HG03571 (cell line): ENCODE results near the gene SPI1.

Experiments
- ATAC-seq: cut with Tn5 transposase; IDR thresholded peaks from one replicate; pipeline ENCODE4 v1.9.1; 2021; ENCODE audit not compliant: unreplicated experiment

SPI1 gene

DNA sequence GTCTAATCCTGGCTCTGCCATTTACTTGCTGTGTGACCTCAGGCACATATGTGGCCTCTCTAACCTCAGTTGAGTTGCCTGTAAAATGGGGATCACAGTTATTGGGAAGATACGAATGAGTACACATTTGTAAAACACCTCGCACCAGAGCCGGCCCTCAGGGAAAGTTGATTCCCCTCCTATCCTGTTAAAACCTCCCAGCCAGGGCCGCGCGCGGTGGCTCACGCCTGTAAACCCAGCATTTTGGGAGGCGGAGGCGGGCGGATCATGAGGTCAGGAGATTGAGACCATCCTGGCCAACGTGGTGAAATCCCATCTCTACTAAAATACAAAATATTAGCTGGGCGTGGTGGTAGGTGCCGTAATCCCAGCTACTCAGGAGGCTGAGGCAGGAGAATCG is 18.0 kb downstream of the SPI1 start:
- no peak for ATAC-seq

DNA sequence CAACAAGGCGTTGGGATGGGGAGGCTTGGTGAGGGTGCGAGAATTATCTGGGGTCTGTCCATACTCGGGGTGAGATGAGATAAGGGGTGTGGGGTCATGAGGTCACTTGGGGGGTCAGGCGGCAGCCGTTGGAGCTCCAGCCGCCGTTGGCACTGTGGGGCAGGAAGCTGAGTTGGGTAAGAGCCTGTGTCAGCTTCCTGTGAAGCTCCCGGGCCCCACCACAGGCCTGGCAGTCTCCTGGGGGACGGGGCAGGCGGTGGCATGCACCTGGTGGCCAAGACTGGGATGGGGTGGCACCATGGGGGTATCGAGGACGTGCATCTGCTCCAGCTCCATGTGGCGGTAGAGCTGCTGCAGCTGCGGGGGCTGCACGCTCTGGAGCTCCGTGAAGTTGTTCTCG is 18.8 kb downstream of the SPI1 start:
- no peak for ATAC-seq

DNA sequence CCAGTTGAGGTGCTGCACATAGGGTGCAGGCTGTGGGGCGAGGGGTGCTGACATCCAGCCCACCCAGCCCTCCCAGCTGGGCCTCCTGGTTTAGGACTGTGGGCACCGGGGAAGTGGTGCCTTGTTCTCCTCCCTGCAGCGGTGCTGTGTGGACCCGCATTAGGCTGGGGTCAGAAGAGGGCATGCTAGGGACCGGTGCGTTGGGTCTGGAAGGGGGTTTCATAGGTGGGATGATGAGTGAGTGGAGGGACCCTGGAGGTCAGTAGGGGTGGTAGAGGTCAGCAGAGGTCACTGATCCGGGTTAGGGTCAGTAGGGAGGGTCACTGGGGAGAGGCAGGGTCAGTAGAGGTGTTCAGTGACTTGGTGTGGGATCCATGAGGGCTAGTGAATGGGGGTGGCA is 19.2 kb downstream of the SPI1 start:
- no peak for ATAC-seq

DNA sequence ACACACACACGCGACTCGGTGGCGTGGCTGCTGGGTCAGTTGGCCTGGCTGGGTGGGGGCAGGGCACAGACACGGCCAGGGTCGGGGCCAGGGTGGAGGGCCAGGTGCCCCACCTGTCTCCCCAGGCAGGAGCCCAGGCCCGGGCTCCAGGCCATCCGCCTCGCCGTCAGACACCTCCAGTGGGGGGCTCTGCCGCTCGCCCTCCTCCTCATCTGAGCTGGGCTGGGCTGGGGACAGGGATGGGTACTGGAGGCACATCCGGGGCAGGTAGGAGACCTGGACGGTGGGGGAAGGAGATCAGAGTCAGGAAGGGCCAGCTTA is 19.7 kb downstream of the SPI1 start:
- ATAC-seq = no peak

DNA sequence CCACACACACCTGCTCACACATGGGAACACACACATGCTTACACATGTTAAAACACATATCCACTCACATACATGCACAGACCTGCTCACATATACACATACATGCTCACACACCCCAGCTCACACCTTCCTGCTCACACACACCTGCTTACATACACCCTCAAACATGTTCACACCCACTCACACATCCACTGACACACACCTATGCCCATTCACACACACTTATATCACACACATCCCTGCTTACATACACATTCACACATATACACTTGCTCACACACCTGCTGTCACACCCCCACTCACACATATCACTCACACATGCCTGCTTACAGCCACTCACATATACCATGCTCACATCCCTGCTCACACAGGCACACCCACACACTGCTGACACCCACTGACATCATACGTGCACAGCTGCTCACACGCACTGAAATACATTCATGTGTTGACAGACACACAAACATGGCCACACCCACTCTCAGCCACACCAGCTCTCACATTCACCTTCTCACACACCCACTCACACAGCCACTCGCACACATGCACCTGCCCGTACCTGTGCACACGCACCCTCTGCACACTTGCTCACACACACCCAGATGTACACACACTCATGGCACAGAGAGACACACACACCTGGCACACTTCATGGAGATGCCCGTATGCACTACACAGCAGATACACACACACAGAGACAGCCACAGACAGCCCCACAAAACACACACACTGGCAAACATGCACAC is 20.2 kb downstream of the SPI1 start:
- ATAC-seq = no peak

DNA sequence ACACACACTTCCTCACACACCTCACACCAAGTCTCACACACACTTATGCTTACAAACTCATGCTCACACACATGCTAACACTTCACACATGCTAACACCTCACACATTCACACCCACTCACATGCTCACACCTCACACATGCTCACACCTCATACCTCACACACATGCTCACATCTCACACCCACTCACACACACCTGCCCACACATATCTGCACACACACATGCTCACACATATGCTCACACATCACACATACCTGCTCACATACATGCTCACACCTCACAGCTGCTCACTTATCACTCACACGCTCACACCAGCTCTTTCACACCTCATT is 21.4 kb downstream of the SPI1 start:
- ATAC-seq = no peak

DNA sequence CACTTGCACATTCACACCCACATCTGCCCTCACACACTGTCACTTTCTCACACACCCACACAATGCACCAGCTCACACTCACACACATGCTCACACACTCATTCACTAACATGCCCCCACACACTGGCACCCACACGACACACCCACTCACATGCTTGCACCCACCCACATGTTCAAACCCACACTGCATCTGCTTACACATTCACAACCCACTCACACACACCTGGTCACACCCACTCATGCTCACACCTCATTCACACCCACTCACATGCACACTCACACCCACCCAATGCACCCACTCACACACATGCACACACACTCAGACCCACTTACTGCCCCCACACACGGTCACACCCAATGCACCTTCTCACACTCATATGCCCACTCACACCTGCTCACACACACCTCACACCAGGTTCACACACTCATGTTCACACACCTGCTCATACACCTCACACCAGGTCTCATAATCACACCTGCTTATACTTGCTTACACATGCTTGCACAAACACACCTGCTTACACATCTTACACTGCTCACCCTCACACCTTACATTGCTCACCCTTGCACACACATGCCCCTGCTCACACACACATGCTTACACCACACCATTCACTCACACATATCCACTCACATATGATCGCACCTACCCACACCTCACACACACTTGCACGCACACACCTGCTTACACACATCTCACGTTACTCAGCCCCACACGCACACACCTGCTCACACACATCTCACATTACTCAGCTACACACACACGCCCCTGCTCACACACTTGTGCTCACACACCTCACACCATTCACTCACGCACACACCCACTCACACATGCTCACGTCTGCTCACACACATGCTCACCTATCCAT is 22.0 kb downstream of the SPI1 start:
- ATAC-seq = no peak

DNA sequence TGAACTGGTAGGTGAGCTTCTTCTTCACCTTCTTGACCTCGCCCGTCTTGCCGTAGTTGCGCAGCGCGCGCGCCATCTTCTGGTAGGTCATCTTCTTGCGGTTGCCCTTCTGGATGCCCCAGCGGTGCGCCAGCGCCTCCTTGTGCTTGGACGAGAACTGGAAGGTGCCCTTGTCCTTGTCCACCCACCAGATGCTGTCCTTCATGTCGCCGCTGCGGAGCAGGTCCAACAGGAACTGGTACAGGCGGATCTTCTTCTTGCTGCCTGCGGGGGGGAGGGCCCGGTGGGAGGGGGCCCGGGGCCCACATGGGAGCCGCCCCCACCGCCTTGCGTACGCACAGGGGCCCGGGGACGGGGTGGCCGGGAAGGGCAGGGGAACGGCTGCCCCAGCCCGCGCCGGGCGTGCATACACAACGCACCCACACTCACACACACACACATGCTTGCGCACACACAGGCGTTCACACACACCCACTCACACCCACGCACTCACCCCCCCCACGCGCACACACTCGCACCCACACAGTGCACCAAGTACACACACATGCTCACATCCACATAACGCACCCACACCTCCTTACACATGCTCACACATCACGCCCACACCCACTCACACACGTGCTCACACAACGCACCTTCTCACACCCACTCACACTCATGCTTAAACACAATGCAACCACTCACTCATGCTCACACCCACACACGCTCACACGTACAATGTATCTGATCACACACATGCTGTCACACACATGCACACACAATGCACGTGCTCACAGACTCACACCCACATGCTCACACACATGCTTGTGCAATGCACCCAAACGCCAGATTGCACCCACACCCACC is 22.8 kb downstream of the SPI1 start:
- no peak for ATAC-seq

DNA sequence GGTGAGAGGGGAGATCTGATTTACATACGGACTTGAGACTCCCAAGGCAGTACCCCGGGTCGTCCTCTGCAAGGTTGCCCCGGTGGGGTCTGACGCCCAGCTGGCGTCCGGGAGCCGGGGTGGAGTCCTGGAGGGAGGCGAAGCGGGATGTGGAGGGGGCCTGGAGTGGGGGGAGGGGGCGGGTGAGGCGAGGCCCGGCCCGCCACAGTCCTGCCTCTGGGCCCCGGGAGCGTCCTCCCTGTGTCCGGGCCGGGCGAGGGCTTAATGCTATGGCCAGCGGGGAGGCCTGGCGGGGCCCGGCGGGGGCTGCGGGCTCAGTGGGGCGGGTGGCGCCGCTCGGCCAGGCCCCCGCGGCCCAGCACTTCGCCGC is 23.4 kb downstream of the SPI1 start:
- no peak for ATAC-seq

DNA sequence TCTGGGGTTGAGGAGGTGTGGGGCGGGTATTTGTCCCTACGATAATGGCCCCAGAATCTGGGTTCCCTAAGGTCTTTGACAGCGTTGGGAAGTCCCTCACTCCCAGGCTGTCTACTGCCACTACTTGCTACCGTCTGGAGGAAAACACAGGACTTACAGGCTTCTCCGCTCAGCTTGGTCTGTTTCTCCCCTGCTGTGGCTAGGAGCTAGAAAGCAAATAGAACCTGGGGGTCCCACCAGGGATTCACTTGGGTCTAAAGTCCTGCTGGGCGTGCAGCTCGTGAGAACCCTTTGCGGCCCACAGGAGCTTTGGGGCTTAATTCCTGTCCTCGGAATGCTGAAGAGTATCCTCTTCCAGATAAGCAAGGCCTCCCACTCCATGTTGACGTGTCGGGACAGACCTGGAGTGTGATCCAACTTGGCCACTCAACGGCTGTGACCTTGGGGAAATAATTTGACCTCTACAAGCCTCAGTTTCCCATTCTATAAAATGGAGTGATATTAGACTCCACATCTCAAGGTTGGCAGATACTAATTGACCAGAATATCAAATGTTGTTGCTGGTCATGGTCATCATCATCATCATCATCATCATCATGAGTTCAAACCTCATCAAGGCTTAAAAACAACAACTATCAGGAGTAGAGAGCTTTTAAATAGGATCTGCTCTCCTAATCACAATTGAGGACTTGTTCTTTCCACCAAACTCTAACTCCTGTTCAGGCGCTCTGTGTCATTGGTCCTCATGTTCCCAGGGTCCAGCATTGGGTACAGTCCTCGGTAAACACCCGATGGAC is 24.2 kb downstream of the SPI1 start:
- ATAC-seq = no peak

DNA sequence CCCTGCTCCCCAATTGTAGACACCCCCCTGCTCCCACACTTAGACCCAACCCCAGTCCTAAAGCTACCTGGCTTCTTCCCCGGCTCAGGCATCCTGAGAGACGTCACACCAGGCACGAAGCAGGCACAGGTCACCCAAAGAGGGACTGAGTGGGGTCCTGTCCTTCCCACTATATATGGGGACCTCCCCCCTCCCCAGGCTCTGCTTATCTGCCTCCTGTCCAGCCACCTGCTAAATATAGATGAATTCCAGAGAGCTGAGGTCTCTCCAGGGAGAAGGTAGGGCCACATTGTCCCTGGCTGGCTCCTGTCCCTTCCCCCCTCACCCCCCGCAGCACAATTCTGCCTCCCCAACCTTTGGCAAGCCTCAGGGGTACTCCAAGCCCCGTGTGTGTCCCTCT is 25.8 kb downstream of the SPI1 start, which contains the start of gene MYBPC3:
Gene MYBPC3 (minus strand): TSS at position 147 of the 400 bp plus-strand sequence. CDS start 55 bp downstream, at position 92.
- no peak for ATAC-seq

DNA sequence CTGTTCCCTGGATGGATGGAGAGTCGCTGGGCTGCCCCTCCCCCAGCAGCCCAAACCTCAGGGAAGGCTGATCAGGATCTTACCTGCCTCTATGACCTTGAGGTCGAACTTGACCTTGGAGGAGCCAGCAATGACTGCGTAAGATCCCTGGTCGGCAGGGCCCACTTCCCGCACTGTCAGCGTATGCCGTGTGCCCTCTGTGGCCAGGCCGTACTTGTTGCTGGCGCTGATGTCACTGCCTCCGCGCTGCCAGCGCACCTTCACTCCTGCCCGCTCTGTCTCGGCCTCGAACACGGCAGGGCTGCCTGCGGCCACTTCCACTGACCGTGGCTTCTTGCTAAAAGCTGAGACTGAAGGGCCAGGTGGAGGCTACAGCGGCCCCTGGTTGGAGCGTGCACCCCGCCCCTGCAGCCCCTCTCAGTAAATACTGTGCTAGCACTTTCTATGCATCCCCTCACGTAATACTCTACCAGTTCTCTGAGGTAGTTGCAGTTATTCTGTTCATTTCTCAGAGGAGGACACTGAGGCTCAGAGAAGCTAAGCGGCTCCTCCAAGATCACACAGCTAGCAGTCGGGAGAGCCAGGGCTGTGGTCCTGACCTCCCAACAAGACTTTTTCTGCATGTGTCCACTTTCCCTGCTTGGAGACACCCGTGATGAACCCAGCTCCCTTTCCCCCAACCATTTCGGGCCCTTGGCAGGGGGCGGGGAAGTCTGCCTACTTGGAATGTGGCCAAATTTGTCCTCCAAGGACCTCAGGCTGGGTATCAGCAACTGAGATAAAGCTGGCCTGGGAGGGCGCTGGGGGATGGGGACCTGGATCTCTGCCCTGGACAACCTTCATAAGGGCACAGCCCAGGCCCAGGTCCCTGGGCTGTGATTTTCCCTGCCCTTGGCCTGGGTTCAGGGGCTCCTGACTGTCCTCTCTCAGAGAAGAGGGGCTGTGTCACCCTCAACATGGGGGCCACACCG is 26.9 kb downstream of the SPI1 start:
- no peak for ATAC-seq

DNA sequence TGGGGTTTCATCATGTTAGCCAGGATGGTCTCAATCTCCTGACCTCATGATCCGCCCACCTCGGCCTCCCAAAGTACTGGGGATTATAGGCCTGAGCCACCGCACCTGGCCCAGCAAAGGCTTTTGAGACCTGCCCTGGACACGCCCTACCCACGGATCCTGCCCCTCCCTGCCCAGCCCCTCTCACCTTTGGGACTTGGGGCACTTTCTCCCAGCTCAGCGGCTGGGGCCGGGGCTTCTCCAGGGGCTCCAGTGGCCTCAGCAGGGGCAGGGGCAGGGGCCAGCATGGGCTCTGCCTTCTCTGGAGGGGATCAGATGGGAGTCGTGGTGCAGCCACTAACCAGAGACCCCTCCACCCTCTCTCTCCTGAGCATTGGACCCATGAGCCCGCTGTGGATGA is 28.0 kb downstream of the SPI1 start:
- no peak for ATAC-seq

DNA sequence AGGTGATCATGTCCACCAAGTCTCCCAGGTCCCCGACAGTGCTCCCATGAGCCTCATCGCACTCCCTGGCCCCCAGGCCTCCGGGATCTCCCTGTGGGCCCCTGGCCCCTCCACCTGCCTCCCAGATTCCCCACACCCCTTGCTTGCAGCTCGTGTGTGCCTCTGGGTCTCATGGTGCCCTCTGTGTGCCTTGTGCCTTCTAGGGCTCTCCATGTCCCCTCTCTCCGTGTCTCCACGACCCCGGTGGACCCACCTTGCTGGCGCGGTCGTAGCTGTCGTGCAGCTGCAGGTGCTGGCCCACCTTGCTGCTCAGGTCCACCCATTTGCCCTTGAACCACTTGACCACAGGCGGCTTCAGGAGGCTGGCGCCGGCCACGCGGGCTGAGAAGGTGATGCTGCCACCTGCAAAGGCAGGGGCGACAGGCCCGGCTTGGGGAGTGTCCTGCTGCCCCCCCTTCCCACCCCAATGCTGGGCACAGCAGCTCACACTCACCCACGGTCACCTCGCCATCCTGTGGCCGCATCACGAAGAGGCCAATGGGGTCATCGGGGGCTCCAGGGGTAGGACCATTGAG is 28.7 kb downstream of the SPI1 start:
- ATAC-seq = no peak

DNA sequence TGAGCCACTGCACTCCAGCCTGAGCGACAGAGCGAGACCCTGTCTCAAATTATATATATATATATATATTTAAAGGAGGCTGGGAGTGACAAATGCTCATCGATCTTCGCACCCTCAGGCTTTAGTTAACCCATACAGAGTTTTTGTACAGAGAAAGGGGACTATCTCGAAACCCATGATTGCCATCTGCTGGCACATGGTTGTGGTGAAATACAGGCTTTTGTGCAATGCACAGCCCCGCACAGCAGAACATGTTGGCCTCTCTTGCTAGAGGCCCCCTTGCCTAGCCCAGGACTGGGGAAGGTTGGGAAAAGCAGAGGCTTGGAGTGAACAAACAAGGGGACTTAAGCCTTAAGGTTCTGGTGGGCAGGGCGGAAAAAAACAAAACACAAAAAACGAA is 29.5 kb downstream of the SPI1 start:
- ATAC-seq = no peak

DNA sequence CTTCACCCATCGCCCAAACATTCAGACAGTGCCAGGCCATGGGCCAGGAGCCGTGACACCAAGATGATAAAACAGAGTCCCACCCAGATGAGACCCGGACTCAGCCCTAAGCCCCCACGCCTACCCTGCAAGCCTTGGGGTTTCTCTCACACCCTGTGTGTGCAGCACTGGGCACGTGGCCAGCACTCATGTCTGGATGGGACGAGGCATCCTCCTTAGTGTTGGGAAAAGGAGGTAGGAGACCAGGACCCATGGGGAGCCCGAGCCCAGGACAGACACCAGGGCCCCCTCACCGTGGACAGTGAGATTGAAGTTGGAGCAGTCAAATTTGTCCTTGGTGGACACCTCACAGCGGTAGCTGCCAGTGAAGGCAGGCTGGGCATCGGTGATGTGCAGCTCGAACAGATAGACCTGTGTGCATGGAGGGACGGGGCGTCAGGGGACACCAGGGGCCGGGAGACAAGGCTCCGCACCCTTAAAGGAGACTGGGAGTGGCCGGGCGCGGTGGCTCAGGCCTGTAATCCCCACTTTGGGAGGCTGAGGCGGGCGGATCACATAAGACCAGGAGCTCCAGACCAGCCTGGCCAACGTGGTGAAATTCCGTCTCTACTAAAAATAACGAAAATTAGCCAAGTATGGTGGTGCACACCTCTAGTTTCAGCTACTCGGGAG is 30.1 kb downstream of the SPI1 start:
- ATAC-seq = no peak

DNA sequence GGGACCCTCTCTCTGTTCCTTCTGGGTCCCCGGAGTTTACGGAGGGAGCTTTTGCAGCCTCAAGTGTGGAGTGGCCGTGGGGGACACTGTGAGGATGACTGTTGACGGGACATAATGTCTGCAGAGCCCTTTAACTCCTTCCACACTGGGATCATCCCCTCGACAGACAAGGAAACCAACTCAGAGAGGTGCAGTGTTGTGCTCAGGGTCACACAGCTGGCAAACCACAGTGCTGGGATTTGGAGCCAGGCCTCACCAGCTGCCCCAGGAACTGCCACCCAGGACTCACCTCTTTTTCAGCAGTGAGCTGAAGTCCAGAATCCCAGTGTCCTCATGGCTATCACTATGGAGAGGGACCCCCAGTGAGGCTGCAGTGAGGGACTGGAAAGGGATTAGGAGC is 31.2 kb downstream of the SPI1 start:
- ATAC-seq = no peak

DNA sequence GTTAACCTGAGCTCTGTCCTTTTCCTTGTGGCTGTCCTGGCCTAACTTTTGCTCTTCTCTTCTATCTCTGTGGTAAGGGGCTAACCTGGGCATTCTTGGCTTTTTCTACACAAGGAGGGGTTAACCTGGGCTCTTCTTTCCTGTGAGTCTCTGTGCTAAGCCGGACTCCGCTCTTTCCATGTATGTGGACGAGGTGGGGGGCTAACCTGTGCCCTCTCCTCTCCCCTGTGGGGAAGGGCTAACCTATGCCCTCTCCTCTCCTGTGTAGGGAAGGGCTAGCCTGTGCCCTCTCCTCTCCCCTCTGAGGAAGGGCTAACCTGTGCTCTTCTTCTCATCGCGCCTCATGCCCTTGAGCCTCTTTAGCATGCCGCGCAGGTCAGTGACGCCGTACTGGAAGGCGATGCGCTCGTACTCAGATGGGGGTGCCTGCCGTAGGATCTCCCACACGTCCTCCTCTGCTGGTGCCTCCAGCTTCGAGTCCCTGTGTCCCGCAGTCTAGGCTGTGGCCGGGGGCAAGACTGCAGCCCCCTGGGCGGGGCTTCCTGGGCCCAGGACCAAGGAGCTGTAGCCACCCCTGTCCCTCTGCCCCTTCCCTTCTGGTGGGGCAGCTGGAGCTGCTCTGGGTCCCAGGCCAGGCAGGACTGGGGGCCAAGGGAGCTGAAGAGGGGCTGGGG is 32.3 kb downstream of the SPI1 start:
- no peak for ATAC-seq
